DND-41 (cell line): ENCODE measurements around the gene PDLIM7.

Source experiments
- ATAC-seq: fragments of 200-7000 bp; cut with Tn5 transposase; 3 replicates; pipeline ENCODE4 v1.9.1; 2021; ENCODE audit warnings: low read depth; ENCODE audit not compliant: insufficient read depth
- DNase-seq: peaks from one replicate; pipeline ENCODE4 v3.0.0-alpha.2; 2020
- H2AFZ ChIP-seq: 2 replicates; pipeline ENCODE4 v1.6.0; 2012; ENCODE audit warnings: low read depth, low read length
- H3K27ac ChIP-seq: 2 replicates; pipeline ENCODE4 v1.5.1; 2012; ENCODE audit warnings: low read length, inconsistent platforms
- H3K27me3 ChIP-seq: fragments of 200-600 bp; sonication (generic); 2 replicates; pipeline ENCODE4 v1.6.0; 2012; ENCODE audit warnings: low read length, mild to moderate bottlenecking, inconsistent platforms; ENCODE audit not compliant: insufficient read depth, poor library complexity
- H3K36me3 ChIP-seq: 2 replicates; pipeline ENCODE4 v1.5.1; 2012; ENCODE audit warnings: low read length, inconsistent platforms; ENCODE audit not compliant: insufficient read depth
- H3K4me1 ChIP-seq: 2 replicates; pipeline ENCODE4 v1.5.1; 2012; ENCODE audit warnings: mild to moderate bottlenecking, low read length; ENCODE audit not compliant: insufficient read depth
- H3K4me2 ChIP-seq: 2 replicates; pipeline ENCODE4 v1.6.0; 2012; ENCODE audit warnings: mild to moderate bottlenecking, moderate library complexity, low read length, inconsistent platforms; ENCODE audit not compliant: insufficient read depth
- H3K4me3 ChIP-seq, 2 experiments: fragments of 200-600 bp in 1 of 2; shearing (Covaris generic) in 1 of 2; 2 replicates each; pipeline ENCODE4 v1.5.1; 2012 to 2016; ENCODE audit warnings: inconsistent platforms in 2 of 2, low read length in 2 of 2, mild to moderate bottlenecking in 2 of 2, low read depth in 1 of 2, moderate library complexity in 1 of 2
- H3K79me2 ChIP-seq: 2 replicates; pipeline ENCODE4 v1.6.0; 2012; ENCODE audit warnings: low read length, inconsistent platforms; ENCODE audit not compliant: insufficient read depth
- H3K9ac ChIP-seq: 2 replicates; pipeline ENCODE4 v1.6.0; 2012; ENCODE audit warnings: low read depth, mild to moderate bottlenecking, inconsistent platforms, low read length, moderate library complexity
- H3K9me3 ChIP-seq: 2 replicates; pipeline ENCODE4 v1.5.1; 2012; ENCODE audit warnings: low read length, moderate library complexity, mild to moderate bottlenecking, inconsistent platforms; ENCODE audit not compliant: insufficient read depth, severe bottlenecking
- H4K20me1 ChIP-seq: 2 replicates; pipeline ENCODE4 v1.6.0; 2012; ENCODE audit warnings: low read length; ENCODE audit not compliant: insufficient read depth
- CTCF ChIP-seq: IDR thresholded peaks from 2 replicates; pipeline ENCODE4 v1.5.1; 2012; ENCODE audit warnings: borderline replicate concordance, low read length, moderate library complexity, mild to moderate bottlenecking; ENCODE audit not compliant: poor library complexity, severe bottlenecking; ENCODE audit errors: extremely low read depth
- EZH2 ChIP-seq: IDR thresholded peaks from 3 replicates; pipeline ENCODE4 v1.6.1; 2012; ENCODE audit warnings: borderline replicate concordance, low read depth, mild to moderate bottlenecking, moderate library complexity, low read length, inconsistent platforms; ENCODE audit not compliant: severe bottlenecking

The PDLIM7 gene

GRCh38 chr5:177511796-177512675 lies 14.6 kb upstream of the PDLIM7 start:
- Histone ChIP-seq H3K27me3 (no peaks in the 10 kb centered on the region), H3K9me3 (no peaks in the 10 kb centered on the region), H3K36me3 (peaks cover 64% of the 10 kb centered on the region), H3K4me3 (no peak overlapping the region), H3K27ac (no peak overlapping the region), H4K20me1 (peaks cover 28% of the 10 kb centered on the region), H2AFZ (no peak overlapping the region), H3K4me1 (peaks cover 24% of the 10 kb centered on the region), H3K79me2 (peaks cover 30% of the 10 kb centered on the region), H3K9ac (no peak overlapping the region), H3K4me2 (no peak overlapping the region)
- no peak for ATAC-seq
- TF ChIP-seq CTCF, result no peak
- TF ChIP-seq EZH2, result no peak
- DNase-seq, result no peak

- H3K27me3 ChIP-seq, result no peaks in the 10 kb centered on the region
- TF ChIP-seq EZH2 (no peak), CTCF (no peak)
- no peaks in the 10 kb centered on the region for H3K9me3 ChIP-seq
- peaks cover 26% of the 10 kb centered on the region for H4K20me1 ChIP-seq
- H3K27ac ChIP-seq, result no peak overlapping the region
- ATAC-seq (no peak), DNase-seq (no peak)
- H3K4me1 ChIP-seq, result peaks cover 22% of the 10 kb centered on the region
- no peak overlapping the region for H3K4me3 ChIP-seq
- H3K9ac ChIP-seq, result no peak overlapping the region
- H3K79me2 ChIP-seq, result peaks cover 24% of the 10 kb centered on the region
- H2AFZ ChIP-seq, result no peak overlapping the region
- H3K4me2 ChIP-seq, result no peak overlapping the region
- H3K36me3 ChIP-seq, result peaks cover 62% of the 10 kb centered on the region
These were observed 13.8 kb upstream of the PDLIM7 start for GRCh38 chr5:177511181-177511580.

GRCh38 chr5:177510567-177511053 lies 13.2 kb upstream of the PDLIM7 start:
- Histone ChIP-seq H3K36me3 (peaks cover 57% of the 10 kb centered on the region), H2AFZ (no peak overlapping the region), H3K4me2 (no peak overlapping the region), H3K9ac (no peak overlapping the region), H3K27me3 (no peaks in the 10 kb centered on the region), H3K4me1 (peaks cover 17% of the 10 kb centered on the region), H3K27ac (no peak overlapping the region), H3K9me3 (no peaks in the 10 kb centered on the region), H3K4me3 (no peak overlapping the region), H4K20me1 (peaks cover 20% of the 10 kb centered on the region), H3K79me2 (peaks cover 18% of the 10 kb centered on the region)
- ATAC-seq (no peak), DNase-seq (no peak)
- TF ChIP-seq EZH2 (no peak), CTCF (no peak)
